Measurements from ENCODE around the gene JAG1.

- TF ChIP-seq CTCF (IDR thresholded peaks at IDR 0.05) (no peak), POLR2A (IDR thresholded peaks at IDR 0.05) (no peak), POLR2AphosphoS5 (IDR thresholded peaks at IDR 0.05) (no peak)
These were observed 26.1 kb upstream of the JAG1 start for GRCh38 chr20:10699941-10700340.

Data from prostate gland (tissue), 2 donors.